ENCODE results near the gene POLD2.

GRCh38 chr7:44145969-44146911 is 22.9 kb upstream of the POLD2 start:
- TF ChIP-seq EZH2 (IDR thresholded peaks at IDR 0.05) (no peak), CTCF (IDR thresholded peaks at IDR 0.05) (no peak)

Data from neural progenitor cell (in vitro differentiated cells).